Daoy (cell line): ENCODE measurements around the gene SPECC1L. TPM values are rescaled to one million over a fixed set of nuclear protein-coding genes. Genes with fewer than 3 reads are reported as not detected.

ENCODE experiments used
- DNase-seq: peaks from one replicate; pipeline ENCODE4 v3.0.0-alpha.2; 2015; ENCODE audit warnings: low read depth
- total RNA-seq: library from RNA; depleted of rRNA; stranded (reverse); fragments of >200 nt; shearing (Covaris generic); gene quantifications from 2 replicates; pipeline ENCODE4 v1.2.3, GENCODE V29; 2014

Gene SPECC1L
- total RNA-seq, 1 experiment from 2014 or later, result 21.9 TPM

DNA sequence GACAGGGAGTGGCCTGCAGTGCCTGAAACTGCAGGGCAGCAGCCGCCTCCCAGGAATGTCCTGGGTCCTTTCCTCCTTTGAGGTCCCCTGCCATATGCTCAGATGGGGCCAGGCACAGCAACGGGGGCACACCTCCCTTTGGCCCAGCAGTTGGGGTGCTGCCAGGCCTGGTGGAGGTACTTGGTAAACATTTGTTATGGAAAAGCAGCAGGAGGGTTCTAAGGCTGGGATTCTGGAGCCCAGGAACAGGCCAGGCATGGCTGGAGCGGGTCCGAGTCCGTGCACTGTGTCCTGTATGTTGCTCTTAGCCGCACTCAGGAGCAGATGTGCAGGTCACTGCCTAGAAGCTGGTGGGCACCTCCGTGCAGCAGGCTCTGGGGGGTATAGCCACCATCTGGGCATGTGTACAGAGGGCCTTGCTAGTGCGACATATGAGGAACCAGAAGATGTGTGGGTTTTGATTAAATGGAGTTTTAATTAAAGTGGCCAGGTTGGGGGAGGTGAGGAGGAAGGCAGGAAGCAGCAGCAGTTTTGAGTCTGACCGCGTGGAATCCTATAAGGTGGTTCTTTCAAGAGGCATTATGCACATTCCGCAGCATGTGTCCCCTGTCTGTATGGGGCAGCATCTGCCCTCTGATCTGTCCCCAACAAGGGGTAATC is 158.2 kb downstream of the SPECC1L start:
- no peak for DNase-seq

DNA sequence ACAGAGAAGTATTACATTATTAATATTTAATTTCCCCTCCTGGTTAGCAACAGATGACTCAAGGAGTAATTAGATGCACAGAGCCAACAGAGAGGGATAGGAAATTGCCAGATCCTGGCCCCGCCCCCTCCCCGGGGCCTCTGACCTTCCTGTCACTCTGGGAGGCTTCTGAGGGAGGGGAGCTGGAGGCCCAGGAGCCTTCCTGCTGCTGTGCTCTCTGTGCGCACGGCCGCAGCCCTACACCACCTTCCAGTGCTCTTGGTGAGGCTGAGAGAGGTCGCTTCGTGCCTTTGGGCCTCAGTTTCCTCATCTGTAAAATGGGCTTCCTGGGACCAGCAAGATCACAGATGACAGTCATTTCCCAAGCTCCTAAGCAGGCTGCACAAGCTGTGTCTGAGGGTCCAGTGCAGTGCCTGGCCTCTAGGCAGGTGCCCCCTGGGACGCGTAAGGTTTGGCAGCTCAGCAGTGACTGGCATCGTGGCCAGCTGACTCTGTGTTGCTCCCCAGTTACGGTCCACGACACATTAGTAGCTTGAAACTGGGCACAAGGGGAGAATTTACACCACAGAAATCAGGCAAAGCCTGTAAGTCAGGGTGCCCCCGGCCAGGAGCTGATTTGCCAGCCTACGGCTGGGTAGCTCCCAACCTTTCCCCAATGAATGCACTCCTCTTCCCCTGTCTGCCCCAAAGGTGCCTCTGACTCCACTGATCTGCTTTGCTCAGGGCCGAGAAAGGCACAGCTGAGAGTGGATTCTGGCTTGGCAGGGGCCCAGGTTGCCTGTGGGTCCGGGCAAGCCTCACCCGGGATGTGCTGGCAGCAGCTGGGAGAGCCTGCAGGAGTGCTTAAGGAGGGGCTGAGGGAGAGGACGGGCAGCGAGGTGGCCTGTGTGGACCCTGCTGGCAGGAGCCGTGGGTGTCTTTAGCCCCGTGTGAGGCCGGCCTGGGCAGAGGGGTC is 159.1 kb downstream of the SPECC1L start:
- DNase-seq, result peak; percentile 51

DNA sequence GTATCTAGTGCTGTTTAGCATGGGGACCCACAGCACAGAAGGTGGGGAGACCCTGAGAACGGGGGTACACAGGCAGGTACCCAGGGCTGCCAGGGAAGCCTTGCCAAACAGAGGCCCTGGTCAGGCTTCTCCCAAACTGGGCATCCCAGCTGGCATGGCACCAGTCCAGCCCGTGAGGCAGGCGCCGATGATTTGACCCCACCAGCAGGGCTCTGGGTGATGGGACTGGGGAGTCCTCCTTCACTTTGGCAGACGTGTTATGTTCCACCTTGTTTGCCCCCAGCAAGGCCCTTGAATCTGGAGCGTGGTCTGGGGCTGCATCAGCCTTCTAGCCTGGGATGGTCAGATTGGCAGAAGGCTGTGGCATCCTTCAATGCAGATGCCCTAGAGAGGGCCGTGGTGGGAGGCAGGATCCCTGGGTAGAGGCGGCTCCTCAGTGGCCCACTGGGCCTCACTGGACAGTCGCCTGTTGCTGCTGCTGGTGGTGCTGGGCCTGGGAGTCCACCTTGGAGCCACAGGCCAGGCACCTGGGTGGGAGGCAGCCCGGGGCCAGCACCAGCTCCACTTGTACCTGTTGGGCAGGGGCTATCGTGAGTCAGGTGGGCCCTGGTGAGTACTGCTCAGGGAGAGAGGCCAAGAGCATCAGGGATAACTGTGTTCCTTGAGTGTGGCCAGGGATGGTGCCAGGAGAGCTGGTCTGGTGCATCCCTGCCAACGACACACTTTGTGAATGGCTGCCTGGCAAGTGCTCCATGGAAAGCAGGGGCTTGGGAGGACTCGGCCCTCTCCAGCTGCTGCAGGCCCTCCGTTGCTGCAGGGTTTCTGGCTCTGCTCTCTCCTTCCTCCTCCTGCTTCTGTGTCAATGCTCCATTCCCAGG is 160.0 kb downstream of the SPECC1L start:
- no peak for DNase-seq

DNA sequence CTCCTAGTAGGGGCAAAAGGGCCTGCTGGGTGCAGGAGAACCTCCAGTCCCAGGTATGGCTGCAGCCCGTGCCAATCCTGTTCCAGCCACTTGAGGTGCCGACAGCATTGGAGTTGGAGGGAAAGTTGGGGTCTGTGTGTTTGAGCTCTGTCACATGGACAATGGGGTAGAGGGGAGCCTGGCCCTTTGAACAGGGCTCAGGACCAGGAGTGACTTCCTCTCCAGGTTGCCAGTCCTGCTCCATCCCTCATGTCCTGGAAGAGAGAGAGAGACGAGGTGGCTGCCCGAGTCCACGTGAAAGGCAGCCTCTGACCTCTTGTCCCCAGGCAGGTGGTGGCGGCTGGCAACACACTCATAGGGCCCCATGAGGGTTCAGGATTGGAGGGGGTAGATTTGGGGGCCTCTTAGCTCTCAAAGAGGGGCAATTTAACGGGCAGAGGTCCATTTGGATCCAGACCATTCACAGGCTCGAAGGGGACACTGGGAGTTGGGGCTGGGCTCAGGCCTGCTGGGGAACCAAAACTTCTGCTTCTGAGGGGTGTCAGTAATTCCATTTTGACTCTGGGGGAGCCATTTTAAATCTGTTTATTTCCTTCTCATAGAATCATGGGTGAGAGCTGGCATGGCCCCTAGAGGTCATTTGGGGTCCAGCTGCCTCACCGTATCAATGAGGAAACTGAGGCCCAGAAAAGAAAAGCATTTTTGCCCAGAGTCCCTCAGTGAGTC is 160.8 kb downstream of the SPECC1L start:
- DNase-seq, result no peak

DNA sequence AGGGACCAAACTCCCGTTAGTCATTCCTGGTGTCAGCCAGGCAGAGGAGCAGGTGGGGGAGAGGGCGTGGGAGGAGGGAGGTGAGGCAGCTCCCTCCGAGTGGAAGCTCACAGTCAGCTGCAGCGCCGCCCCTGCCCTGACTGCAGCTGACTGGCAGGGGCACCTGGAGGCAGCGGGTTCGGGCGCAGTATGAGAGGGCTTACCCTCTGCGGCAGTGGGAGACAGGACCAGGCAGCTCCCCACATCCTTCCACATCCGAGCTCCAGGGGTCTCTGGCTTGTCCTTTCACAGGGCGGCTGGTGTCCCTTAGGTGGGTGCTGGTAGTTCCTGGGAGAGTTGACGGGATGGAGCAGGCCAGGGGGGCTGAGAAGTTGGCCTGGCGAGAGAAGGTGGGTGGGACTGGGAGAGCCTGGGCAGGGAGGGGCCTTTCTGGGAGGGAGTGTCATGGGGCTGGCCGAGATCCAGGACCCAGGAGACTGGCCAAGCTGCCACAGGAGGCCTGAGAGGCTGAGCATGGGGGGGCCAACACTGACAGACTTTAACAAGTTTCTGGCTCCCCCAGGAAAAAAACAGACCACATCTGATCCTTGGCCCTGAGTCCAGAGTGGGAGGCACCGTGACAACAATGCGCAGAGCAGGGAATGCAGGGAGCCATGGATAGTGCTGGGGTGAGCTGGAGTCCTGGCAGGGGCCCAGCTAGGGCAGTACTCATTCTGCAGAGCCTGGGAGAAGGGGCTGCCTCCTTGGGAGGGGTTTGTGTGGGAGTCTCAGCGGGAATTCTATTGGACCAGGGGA is 161.6 kb downstream of the SPECC1L start:
- DNase-seq, result peak; percentile 62

DNA sequence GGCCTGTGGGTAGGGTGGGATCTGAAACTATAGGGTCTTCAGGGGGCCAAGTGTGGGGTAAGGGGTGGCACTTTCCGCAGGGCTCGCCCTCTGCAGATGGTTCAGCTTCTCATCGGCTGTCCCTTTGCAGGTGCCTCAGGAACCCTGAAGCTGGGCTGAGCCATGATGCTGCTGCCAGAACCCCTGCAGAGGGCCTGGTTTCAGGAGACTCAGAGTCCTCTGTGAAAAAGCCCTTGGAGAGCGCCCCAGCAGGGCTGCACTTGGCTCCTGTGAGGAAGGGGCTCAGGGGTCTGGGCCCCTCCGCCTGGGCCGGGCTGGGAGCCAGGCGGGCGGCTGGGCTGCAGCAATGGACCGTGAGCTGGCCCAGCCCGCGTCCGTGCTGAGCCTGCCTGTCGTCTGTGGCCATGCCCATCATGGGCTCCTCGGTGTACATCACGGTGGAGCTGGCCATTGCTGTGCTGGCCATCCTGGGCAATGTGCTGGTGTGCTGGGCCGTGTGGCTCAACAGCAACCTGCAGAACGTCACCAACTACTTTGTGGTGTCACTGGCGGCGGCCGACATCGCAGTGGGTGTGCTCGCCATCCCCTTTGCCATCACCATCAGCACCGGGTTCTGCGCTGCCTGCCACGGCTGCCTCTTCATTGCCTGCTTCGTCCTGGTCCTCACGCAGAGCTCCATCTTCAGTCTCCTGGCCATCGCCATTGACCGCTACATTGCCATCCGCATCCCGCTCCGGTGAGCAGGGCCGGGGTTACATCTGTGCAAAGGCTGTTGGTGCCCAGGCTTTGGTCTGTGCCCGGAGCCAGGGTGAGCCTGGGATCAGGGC is 162.6 kb downstream of the SPECC1L start:
- DNase-seq, result no peak

DNA sequence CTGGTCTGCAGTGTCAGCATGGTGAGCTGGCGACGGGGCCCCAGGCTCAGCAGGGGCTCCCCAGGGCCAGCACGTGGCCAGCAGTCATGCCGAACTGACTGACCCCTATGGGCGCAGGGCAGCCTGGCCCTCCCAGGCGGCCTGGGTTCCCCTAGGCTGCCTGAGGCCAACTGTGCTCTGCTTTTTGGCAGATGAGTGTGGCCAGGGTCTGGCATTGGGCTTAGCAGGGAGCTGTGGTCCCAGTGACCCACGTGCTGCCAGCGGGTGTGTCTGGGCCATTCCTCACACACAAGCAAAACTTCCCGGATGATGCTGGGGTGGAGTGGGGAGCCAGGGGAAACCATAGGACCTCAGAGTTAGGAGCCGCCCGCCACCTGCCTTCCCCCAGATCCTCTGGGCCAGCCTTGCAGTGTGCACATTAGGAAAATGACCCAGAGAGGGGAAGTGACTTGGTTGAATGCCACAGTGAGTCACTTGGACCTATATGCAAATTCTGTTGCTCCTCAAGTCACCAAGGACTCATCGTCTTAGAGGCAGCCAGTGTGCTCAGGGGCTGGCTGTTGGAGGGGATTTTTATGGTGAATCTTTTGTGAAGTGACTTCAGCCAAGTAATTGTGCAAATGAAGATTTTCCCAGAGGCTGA is 163.3 kb downstream of the SPECC1L start:
- peak; percentile 79 for DNase-seq

DNA sequence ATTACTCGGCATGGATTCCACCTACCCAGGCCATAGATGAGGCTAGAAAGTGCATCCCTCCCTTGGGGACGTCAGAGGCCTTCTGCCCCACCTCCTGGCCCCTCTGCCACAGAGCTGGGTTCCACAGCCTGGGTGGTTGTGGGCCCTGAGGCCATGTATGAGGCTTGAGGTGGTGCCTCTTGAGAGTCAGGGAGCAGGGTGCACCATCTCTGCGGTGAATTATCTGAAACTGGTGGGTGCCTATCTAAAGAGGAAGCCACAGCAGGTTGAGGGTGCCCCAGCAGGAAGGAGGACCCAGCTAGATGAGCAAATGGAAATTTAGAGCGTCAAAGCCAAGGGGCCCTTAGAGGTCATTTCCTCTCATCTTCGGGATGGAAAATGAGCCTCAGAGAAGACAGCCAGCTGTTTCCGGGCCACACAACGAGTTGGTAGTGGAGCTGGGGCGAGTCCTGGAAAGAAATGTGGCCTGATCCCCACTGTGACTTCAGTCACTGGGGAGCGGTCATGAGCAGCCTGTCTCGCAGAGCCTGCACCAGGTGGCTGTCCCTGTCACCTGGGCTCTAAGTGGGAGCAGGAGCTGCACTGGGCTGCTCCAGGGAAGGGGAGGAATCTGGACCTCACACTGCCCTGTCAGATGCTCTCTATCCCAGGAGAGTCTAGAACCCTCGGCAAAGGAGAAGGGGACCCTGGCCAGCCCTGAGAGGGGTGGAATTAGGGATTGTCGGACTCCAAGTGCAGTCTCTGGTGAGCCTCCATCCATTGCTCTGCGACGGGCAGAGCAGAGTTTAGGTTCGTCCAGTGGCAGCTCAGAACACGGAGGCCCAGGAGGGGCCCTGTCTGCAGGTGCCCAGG is 164.1 kb downstream of the SPECC1L start:
- no peak for DNase-seq

DNA sequence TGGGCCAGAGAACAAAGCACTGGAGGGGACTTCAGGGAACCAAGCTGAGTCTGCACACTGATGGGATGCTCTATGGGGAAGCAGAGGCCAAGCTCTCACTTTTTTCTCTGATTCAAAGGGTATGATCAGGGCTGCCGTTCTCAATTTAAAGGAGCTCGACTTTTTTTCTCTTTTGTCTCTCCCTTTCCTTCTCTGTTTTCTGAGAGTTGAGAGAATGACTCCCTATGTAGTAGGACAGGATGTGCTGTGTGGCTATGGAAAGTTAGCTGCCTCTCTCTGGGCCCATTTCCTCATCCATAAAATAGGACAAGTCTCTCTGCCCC is 164.7 kb downstream of the SPECC1L start:
- DNase-seq, result no peak

DNA sequence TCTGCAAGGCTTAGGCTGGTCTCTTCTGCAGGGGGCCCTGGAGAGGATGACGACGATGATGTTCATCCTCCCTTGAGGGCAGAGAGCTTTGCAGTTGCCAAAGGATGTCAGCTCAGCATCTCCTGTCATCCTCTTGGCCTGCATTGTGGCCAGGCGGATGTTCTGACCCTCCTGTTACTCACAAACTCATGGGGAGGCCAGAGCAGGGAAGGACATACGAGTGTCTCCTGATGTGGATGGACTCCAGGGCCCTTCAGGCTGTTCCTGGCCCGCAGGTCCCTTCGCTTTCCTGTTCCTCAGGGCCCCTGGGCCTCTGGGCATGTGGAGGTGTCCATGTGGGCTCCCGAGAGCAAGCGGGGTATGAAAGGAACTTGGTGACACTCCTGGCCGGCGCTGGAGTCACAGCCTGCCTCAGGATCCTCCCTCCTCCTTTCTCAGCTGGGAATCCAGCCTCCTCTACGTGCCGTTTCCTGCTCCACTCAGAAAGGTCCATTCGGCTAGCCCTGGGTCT is 165.3 kb downstream of the SPECC1L start:
- DNase-seq, result no peak

DNA sequence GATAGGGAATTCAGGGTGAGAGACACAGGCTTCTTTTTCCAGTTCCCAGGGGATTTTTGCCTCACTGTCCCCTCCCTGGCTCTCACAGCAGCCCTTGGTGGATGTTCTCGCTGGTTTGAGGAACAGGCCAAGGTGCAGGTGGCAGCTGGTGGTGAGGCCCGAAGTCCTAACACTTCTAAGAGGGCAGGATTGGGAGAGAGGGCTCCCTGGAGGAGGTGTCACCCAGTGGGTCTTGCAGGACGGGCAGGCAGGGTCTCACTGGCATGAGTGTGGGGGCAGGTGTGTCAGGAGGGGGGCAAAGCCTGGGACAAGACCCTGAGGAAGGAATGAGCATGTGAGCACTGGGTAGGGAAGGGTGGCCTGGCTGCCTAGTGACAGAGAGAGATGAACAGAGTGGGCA is 165.9 kb downstream of the SPECC1L start:
- DNase-seq, result no peak

DNA sequence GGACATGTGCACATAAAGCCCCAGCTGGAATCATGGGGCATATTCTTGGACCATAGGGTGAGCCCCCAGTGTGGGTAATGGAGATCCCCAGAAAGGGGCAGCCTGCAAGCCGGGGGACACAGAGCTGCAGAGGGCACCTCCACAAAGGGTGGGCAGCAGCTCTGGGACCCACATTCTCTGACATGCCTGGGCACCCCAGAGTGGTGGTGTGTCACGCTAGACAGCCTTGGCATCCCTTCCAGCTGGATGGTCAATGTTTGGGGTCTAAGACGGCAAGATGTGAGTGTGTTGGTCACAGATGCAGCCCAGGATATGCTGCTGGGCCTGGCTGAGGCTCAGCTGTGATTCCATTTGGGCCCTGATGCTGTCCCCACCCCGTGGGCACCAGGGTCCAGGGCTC is 166.5 kb downstream of the SPECC1L start:
- no peak for DNase-seq

DNA sequence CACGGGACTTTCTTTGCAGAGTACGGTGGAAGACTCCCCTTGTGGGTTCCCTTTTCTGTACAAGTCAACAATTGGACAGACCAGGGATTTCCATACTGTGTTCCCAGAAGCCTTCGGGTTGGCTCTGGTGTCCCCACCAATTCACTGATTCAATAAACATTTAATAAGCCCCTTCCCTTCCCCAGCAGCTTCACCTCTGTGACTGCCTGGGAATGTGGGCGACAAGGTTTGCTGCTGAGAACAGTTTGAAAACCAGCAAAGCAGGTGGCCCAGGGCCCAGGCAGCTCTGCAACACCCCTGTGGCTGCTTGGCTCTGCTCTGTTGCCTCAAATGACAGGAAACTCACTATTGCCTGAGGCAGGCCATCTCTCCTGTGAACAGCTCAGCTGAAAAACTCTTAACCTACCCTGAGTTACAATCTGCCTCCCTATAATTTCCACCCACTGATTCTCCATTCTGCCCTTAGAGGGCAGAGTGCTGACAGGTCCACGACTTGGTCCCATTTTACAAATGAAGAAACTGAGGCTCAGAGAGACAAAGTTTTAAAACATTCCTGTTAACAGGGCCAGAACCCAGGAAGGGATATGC is 167.2 kb downstream of the SPECC1L start:
- DNase-seq, result peak; percentile 41

DNA sequence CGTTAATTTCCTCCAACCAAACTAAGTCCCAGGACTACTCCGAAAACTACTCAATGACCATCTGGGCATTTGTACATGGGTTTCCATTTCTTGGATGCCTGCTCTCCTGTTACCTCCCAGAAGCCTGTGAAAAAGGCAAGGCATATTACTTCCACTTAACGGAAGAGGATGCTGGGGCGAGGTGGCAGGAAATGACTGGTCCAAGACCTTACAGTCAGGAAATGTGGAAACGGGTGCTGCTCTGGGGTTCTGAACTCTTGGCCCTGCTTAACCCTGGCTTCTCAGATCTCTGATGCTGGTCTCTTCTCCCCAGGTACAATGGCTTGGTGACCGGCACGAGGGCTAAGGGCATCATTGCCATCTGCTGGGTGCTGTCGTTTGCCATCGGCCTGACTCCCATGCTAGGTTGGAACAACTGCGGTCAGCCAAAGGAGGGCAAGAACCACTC is 169.7 kb downstream of the SPECC1L start:
- no peak for DNase-seq

DNA sequence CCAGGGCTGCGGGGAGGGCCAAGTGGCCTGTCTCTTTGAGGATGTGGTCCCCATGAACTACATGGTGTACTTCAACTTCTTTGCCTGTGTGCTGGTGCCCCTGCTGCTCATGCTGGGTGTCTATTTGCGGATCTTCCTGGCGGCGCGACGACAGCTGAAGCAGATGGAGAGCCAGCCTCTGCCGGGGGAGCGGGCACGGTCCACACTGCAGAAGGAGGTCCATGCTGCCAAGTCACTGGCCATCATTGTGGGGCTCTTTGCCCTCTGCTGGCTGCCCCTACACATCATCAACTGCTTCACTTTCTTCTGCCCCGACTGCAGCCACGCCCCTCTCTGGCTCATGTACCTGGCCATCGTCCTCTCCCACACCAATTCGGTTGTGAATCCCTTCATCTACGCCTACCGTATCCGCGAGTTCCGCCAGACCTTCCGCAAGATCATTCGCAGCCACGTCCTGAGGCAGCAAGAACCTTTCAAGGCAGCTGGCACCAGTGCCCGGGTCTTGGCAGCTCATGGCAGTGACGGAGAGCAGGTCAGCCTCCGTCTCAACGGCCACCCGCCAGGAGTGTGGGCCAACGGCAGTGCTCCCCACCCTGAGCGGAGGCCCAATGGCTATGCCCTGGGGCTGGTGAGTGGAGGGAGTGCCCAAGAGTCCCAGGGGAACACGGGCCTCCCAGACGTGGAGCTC is 170.2 kb downstream of the SPECC1L start:
- DNase-seq, result no peak

DNA sequence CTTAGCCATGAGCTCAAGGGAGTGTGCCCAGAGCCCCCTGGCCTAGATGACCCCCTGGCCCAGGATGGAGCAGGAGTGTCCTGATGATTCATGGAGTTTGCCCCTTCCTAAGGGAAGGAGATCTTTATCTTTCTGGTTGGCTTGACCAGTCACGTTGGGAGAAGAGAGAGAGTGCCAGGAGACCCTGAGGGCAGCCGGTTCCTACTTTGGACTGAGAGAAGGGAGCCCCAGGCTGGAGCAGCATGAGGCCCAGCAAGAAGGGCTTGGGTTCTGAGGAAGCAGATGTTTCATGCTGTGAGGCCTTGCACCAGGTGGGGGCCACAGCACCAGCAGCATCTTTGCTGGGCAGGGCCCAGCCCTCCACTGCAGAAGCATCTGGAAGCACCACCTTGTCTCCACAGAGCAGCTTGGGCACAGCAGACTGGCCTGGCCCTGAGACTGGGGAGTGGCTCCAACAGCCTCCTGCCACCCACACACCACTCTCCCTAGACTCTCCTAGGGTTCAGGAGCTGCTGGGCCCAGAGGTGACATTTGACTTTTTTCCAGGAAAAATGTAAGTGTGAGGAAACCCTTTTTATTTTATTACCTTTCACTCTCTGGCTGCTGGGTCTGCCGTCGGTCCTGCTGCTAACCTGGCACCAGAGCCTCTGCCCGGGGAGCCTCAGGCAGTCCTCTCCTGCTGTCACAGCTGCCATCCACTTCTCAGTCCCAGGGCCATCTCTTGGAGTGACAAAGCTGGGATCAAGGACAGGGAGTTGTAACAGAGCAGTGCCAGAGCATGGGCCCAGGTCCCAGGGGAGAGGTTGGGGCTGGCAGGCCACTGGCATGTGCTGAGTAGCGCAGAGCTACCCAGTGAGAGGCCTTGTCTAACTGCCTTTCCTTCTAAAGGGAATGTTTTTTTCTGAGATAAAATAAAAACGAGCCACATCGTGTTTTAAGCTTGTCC is 171.0 kb downstream of the SPECC1L start:
- no peak for DNase-seq
